ENCODE data around the gene AGPAT3. TPM values are rescaled to one million over a fixed set of nuclear protein-coding genes. Genes with fewer than 3 reads are reported as not detected.

AGPAT3 gene
- total RNA-seq, 4 donors from 2014 or later, result 32.1 to 58.8 (median 48.7) TPM

DNA sequence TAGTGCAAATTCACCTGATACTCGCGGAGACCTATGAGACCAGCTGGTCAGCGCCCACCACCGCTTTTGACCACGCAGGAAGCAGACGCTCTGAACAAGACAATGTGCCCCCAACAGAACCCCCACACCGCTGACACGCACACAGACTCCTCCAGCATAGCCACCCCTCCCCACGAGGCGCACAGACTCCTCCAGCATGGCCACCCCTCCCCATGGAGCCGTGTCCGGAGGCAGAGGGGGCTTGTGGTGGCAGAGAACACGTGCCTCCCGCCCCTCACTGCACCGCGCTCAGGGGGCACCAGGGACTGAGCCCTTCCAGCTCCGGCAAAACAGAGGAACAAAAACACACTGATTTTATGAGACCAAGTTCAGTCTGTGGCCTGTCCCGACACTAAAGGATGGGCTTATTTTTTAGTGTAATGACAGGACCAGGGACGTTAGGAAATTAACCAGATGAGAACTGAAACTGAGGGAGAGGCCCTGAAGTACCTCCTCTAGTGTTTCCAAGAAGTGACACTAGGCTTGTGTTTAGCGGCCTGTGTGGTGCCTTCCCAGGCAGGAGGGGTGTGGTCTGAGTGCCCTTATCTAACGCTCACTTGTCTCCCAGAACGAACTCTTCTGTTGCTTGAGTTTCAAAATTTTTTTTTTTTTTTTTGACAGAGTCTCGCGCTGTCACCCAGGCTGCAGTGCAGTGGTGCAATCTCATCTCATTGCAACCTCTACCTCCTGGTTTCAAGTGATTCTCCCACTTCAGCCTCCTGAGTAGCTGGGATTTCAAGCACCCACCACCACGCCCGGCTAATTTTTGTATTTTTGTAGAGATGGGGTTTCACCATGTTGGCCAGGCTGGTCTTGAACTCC lies 10.0 kb upstream of the AGPAT3 start:
- no peak for DNase-seq (ENCODE audit: low spot score in 2 of 2)
- no peak overlapping the region for H3K4me3 ChIP-seq (ENCODE audit: low read depth, poor library complexity, severe bottlenecking)
- TF ChIP-seq, protein P1, sequence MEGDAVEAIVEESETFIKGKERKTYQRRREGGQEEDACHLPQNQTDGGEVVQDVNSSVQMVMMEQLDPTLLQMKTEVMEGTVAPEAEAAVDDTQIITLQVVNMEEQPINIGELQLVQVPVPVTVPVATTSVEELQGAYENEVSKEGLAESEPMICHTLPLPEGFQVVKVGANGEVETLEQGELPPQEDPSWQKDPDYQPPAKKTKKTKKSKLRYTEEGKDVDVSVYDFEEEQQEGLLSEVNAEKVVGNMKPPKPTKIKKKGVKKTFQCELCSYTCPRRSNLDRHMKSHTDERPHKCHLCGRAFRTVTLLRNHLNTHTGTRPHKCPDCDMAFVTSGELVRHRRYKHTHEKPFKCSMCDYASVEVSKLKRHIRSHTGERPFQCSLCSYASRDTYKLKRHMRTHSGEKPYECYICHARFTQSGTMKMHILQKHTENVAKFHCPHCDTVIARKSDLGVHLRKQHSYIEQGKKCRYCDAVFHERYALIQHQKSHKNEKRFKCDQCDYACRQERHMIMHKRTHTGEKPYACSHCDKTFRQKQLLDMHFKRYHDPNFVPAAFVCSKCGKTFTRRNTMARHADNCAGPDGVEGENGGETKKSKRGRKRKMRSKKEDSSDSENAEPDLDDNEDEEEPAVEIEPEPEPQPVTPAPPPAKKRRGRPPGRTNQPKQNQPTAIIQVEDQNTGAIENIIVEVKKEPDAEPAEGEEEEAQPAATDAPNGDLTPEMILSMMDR (IDR thresholded peaks at IDR 0.05), result no peak
- no peak for TF ChIP-seq POLR2A (IDR thresholded peaks at IDR 0.05)
- intact Hi-C loops (cut with DNase I; ENCODE audit: low total_unique reads), result no loop called here
- WGBS, 2 donors, result 76 to 77% methylated on average over 26 of the region's 26 CpGs

DNA sequence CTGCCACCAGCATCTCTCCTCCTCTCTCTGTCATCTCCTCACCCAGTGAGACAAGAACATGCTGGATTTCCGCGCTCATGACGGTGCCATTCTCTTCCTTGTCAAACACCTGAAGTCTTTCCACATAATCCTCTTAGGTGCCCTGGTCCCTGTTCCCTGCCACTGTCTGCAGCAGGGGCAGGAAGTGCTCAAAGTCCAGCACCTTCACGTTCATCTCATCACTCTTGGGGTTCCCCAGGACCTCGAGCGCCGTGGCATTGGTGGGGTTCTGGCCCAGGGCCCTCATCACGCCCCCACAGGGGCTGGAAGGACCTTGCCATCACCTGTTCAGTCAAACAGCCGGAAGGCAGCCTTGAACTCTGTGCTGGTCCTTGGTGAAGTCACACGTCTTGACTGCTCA lies 9.1 kb upstream of the AGPAT3 start:
- no peak for DNase-seq (ENCODE audit: low spot score in 2 of 2)
- no peak overlapping the region for H3K4me3 ChIP-seq (ENCODE audit: low read depth, poor library complexity, severe bottlenecking)
- intact Hi-C loops (cut with DNase I; ENCODE audit: low total_unique reads), result no loop called here
- no peak for TF ChIP-seq POLR2A (IDR thresholded peaks at IDR 0.05)
- TF ChIP-seq, protein P1 (IDR thresholded peaks at IDR 0.05), result no peak
- WGBS, 2 donors, result 81 to 86% methylated on average over 10 of the region's 10 CpGs

DNA sequence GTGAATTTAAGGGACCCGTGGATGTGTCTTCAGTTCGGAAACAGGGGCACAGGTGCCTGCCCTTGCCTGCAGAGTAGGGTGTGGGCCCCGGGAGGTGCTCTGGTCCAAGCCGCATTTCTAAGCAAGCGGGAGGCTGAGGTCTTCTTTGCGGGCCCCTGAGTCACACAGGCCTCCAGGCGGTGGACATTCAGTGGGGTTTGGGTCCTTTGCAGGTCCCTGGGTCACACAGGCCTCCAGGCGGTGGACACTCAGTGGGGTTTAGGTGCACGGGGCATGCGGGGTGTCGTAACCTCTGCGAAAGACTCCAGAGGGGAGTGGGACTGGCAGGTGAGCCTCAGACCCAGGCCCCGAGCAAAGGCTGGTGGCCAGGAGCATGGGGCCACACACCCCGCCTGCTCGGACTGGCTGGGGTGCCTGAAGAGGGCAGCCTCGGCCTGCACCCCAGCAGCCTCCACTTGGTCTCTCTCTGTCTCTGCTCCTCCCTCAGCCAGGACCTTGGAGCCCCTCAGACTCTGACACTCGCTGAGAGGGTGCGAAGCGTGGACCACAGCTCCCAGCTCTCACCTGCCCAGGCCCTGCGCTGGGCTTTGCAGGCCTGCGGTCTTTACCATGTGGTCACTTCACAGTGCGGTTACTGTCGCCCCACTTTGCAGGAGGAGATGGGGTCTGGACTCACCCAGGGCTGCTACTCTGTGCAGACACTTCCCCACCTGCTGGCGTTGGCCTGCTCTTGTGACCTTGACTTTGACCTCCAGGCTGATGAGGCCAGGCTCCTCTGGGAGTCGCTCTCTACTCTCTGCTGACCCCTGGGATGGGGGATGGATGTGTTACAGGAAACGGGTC lies 6.0 kb upstream of the AGPAT3 start:
- H3K4me3 ChIP-seq (ENCODE audit: low read depth, poor library complexity, severe bottlenecking), result no peak overlapping the region
- 92 to 95% methylated on average over 22 to 26 of the region's 26 CpGs for WGBS, 2 donors
- DNase-seq (ENCODE audit: low spot score in 2 of 2), result no peak
- TF ChIP-seq, protein P1 (IDR thresholded peaks at IDR 0.05), result no peak
- intact Hi-C loops (cut with DNase I; ENCODE audit: low total_unique reads), result no loop called here

DNA sequence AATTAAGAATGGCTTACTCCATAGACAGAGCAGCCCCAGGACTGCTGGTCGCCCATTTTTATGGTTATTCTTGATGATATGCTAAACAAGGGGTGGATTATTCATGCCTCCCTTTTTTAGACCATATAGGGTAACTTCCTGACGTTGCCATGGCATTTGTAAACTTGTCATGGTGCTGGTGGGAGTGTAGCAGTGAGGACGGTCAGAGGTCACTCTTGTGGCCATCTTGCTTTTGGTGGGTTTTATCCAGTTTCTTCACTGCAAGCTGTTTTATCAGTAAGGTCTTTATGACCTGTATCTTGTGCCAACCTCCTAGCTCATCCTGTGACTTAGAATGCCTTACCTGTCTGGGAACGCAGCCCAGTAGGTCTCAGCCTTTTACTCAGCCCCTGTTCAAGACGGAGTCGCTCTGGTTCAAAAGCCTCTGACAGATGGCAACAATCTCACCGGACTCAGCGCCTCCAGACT lies 5.2 kb upstream of the AGPAT3 start:
- TF ChIP-seq, protein P1 (IDR thresholded peaks at IDR 0.05), result no peak
- TF ChIP-seq POLR2A (IDR thresholded peaks at IDR 0.05), result no peak
- no peak overlapping the region for H3K4me3 ChIP-seq (ENCODE audit: low read depth, poor library complexity, severe bottlenecking)
- intact Hi-C loops (cut with DNase I; ENCODE audit: low total_unique reads), result no loop called here
- DNase-seq (ENCODE audit: low spot score in 2 of 2), result no peak
- whole genome bisulfite sequencing, 2 donors, result 49 to 57% methylated on average over 8 of the region's 8 CpGs

GRCh38 chr21:43861706-43862105 lies 3.3 kb upstream of the AGPAT3 start:
- TF ChIP-seq, protein P1 (IDR thresholded peaks at IDR 0.05), result no peak
- H3K4me3 ChIP-seq (ENCODE audit: low read depth, poor library complexity, severe bottlenecking), result no peak overlapping the region
- DNase-seq (ENCODE audit: low spot score in 2 of 2), result no peak
- 85 to 86% methylated on average over 8 of the region's 8 CpGs for WGBS, 2 donors
- intact Hi-C loops (cut with DNase I; ENCODE audit: low total_unique reads), result no loop called here
